Measurements from ENCODE around the gene ZNF276.
"Not testable (repeated sequence)": the region's sequence is repeated elsewhere in the genome, so short reads cannot be mapped to it uniquely, and the experiment has no call there.

Gene ZNF276

DNA sequence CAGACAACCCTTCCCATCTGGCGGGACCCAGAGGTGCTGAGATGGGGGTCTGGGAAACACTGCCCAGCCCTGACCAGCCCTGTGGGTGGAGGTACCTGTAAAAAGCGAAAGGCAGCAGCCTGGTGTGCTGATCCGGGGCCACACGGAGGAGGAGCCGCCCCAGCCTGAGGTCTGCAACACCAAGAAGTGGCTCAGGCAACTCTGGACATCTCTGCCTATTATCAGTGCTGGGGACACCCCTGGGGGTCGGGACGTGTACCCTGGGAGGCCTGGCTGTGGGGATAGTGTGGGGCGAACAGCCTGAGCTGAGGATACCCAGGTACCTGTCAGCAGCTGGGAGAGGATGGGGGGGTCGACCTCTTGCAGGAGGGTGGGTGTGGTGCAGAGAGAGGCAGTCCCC is 18.0 kb downstream of the ZNF276 start:
- no peak for DNase-seq

DNA sequence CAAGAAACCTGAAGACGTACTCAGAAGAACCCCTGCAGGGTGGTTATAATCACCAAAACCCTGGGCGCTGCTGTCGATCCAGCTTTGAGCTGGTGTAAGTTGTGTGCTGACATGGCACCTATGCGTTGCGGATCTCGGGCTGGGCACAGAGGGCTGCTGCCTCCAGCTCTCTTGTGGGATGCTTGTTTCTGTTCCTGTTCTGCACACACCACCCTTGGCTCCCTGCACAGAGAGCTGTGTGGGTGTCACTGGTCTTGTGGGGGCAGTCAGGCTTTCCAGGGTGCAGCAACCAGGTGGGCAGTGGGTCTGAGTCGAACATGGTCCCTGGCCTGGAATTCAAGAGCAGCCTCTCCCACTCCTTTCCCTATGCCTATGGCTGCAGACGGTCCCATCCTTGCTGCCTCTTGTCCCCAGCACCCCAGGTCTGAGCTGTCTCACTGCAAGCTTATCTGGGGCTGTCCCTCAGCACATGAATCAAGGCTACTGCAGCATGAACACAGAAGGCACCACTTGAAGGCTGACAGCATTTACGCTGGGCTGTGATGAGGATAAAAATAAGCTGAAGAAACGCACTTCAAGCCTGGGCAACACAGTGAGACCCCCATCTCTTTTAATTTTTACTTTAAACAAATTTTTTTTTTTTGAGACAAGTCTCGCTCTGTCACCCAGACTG is 20.1 kb downstream of the ZNF276 start:
- no peak for DNase-seq

- DNase-seq: no peak
These were observed 21.6 kb downstream of the ZNF276 start for GRCh38 chr16:89742948-89743347.

GRCh38 chr16:89744813-89745212 is 23.5 kb downstream of the ZNF276 start:
- no peak for DNase-seq

GRCh38 chr16:89746043-89746442 is 24.7 kb downstream of the ZNF276 start:
- DNase-seq: no peak

DNA sequence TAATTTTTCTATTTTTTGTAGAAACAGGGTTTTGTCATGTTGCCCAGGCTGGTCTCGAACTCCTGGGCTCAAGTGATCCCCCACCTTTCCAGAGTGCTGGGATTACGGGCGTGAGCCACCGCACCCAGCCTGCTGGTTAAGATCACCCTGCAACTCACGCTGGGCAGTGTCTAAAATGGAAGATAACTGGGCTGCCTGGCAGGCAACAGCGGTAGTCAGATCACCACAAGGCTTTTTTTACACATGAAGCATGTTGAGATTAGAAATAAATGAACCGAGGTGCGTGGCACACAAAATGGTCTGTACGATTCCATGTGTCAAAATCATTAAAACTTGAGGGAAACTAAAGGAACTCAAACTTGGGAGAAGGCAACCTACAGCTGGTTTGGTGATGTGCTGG is 26.7 kb downstream of the ZNF276 start:
- DNase-seq: no peak

DNA sequence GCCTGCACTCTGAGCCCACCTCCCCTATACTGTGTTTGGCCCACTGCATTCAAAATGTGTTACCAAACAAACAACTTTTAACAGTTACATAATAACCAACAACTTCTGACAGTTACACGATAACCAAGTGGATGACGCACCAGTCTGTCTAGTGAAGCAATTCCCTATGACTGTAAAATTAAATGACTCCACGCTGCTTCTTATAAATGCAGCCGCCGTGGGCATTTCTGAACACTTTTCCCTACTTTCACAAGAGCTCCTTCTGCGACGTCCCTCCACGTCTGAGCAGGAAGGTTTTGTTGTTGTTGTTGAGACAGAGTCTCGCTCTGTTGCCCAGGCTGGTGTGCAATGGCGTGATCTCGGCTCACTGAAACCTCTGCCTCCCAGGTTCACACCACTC is 27.6 kb downstream of the ZNF276 start:
- DNase-seq: no peak

DNA sequence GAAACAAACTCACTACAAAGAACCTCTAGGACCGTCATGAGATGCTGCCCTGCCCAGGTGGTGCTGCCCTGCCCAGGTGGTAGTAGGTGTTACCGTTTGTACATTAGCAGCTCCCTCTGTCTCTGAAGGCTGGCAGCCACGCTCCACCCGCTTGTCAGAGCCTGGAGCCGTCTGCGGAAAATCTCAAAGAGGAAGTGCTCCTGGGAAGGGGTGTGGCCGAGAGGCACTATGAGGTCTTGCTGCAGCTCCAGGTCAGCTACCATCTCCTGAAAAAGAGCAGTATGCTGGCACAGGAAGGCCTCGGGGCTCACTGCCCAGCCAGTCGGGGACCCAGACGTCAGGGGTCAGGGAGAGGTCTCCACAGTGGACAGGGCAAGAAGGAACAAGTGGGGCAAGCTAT is 28.3 kb downstream of the ZNF276 start:
- DNase-seq: no peak

GRCh38 chr16:89759746-89760340 is 38.5 kb downstream of the ZNF276 start:
- no peak for DNase-seq

DNA sequence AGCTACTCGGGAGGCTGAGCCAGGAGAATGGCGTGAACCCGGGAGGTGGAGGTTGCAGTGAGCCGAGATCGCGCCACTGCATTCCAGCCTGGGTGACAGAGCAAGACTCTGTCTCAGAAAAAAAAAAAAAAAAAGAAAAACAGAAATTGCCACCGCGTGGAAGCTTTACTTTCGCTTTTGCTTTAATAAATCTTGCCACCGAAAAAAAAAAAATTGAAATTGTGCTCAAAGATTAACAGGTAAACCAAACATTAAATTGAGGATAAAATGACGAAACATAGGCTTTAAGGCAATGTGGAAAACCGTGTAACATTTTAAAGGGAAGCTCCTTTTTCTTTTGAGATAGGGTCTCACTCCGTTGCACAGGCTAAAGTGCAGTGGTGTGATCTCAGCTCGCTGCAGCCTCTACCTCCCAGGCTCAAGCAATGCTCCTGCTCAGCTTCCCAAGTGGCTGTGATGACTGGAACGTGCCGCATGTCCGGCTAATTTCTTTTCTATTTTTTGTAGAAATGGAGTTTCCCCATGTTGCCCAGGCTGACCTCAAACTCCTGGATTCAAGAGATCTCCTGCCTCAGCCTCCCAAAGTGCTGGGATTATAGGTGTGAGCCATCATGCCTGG is 40.1 kb downstream of the ZNF276 start:
- DNase-seq: no peak

- no peak for DNase-seq
These were observed 43.4 kb downstream of the ZNF276 start for GRCh38 chr16:89764711-89765201.

DNA sequence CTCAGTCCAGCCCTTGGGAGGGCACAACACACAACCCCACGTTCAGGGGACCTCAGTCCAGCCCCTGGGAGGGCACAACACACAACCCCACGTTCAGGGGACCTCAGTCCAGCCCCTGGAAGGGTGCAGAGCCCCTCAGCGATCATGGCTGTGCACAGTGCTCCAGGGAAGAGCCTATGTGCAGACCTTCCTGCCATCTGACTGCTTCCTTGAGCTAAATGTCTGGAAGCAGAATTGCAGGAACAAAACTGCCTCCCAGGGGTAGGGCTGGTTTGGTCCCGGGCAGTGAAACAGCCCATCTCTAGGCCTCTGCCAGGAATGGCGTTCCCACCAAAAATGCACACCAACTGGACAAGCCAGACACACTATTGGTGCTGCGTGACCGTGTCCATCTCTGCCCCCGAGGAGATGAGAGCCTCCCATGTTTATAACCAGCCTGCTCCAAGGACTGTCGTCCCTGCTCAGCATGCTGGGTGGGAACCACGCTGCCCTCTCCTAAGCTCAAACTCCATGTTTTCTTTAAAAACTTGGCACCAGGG is 44.0 kb downstream of the ZNF276 start:
- no peak for DNase-seq

DNA sequence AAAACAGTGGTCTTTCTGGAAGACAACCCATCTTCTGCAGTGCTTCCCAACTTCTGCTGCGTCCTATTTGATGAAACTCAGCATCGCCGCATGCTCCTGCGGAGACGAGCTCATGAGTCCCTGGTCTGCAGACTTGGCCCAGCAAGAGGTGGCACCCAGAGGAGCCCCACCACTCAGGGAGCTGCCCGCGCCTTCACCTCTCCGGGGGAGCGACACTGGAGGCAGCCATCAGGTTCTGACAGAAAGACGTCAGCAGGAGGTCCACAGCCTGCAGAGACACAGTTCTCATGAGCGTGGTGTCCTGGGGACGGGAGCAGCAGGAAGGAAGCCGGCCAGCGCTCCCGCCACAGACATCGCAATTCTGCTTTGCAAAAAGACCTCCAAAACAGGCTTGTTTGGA is 49.0 kb downstream of the ZNF276 start:
- no peak for DNase-seq

GRCh38 chr16:89775223-89775622 is 53.9 kb downstream of the ZNF276 start:
- no peak for DNase-seq

- not testable (repeated sequence) for DNase-seq
These were observed 56.9 kb downstream of the ZNF276 start for GRCh38 chr16:89778211-89778610.

GRCh38 chr16:89779231-89779908 is 58.0 kb downstream of the ZNF276 start:
- no peak for DNase-seq

GRCh38 chr16:89779909-89780305 is 58.6 kb downstream of the ZNF276 start:
- no peak for DNase-seq

DNA sequence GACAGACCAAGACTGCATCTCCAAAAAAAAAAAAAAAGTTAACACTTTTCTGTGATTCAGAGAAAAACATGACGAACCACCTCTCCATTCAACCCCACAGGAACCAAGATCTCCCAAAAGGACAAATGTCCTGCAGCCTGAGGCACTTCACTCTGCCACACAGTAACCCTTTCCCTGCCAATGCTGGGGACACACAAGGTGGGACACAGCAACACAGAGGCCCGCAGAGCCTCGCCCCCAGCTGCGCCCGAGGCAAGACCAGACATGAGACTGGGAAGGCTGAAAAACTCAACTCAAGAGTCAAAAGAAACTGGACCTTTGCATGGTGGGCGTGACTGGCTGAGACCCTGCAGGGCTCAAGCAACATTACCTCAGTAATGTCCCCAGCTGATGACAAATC is 61.2 kb downstream of the ZNF276 start:
- no peak for DNase-seq

GRCh38 chr16:89783952-89784351 is 62.6 kb downstream of the ZNF276 start:
- not testable (repeated sequence) for DNase-seq

DNA sequence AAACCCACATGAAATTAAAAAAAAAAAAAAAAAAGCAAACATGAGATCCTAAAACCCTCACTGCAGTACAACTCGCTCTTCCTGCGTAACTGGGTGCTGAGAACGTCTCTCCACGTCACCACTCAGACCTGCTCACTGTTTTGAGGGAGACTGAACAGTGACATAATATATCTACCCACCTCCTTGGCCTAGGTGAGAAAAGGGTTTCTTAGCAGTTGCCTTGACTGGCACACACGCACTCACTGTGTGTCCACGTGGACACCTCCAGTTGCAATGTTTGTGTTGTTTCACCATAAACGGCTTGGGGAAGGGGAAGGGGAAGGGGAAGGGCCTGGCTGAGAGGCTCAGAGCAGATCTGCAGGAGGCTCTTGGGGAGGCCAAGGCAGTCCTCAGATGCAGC is 63.1 kb downstream of the ZNF276 start:
- DNase-seq: no peak

DNA sequence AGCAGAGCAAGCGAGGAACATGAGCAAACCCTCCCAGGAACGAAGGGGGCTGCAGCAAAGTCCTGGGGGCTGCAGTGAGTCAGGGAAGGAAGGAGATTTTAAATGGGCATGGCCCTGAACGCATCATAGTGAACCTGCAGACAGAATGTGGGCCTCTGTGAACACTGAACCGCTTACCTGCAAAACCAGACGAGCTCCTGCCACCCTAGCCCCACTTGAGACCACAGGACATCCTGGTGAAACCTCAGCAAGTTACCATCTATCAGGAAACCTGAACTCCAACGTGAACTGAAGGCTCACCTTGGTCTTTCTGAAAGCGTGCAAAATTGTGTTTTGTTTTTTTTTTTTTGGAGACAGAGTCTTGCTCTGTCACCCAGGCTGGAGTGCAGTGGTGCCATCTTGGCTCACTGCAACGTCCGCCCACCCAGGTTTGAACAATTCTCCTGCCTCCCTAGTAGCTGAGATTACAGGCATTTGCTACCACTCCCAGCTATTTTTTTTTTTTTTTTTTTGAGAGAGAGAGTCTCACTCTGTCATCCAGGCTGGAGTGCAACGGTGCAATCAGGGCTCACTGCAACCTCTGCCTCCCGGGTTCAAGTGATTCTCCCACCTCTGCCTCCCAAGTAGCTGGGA is 64.3 kb downstream of the ZNF276 start:
- DNase-seq: no peak

- no peak for DNase-seq
These were observed 65.4 kb downstream of the ZNF276 start for GRCh38 chr16:89786474-89787364.

Data from NCI-H69 (cell line).